Measurements from ENCODE around the gene MIPOL1.
"Not testable (repeated sequence)": the region's sequence is repeated elsewhere in the genome, so short reads cannot be mapped to it uniquely, and the experiment has no call there.

DNA sequence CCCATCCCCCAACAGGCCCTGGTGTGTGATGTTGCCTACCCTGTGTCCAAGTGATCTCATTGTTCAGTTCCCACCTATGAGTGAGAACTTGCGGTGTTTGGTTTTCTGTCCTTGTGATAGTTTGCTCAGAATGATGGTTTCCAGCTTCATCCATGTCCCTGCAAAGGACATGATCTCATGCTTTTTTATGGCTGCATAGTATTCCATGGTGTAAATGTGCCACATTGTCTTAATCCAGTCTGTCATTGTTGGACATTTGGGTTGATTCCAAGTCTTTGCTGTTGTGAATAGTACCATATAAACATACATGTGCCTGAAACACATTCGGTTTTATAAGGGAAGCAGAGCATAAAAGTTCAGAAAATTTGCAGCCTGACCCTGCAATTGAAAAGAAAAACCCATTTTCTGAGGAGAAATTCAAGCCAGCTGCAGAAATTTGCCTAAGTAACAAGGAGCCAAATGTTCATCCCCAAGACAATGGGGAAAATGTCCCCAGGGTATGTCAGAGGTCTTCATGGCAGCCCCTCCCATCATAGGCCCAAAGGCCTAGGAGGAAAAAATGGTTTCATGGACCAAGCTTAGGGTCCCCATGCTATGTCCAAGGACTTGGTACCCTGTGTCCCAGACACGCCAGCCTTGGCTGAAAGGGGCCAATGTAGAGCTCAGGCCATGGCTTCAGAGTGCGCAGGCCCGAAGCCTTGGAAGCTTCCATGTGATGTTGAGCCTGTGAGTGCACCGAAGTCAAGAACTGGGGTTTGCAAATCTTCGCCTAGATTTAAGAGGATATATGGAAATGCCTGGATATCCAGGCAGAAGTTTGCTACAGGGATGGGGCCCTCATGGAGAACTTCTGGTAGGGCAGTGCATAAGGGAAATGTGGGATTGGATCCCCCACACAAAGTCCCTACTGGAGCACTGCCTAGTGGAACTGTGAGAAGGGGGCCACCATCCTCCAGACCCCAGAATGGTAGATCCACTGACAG is 8.2 kb downstream of the MIPOL1 start:
- TF ChIP-seq TAF1 (conservative IDR thresholded peaks at IDR 0.05); SP1 (IDR thresholded peaks at IDR 0.05); NR2F2 (IDR thresholded peaks at IDR 0.05); YY1 (IDR thresholded peaks at IDR 0.05); FOXA1 (IDR thresholded peaks at IDR 0.05); JUND (IDR thresholded peaks at IDR 0.05): not testable (repeated sequence)
- TF ChIP-seq, protein P1, sequence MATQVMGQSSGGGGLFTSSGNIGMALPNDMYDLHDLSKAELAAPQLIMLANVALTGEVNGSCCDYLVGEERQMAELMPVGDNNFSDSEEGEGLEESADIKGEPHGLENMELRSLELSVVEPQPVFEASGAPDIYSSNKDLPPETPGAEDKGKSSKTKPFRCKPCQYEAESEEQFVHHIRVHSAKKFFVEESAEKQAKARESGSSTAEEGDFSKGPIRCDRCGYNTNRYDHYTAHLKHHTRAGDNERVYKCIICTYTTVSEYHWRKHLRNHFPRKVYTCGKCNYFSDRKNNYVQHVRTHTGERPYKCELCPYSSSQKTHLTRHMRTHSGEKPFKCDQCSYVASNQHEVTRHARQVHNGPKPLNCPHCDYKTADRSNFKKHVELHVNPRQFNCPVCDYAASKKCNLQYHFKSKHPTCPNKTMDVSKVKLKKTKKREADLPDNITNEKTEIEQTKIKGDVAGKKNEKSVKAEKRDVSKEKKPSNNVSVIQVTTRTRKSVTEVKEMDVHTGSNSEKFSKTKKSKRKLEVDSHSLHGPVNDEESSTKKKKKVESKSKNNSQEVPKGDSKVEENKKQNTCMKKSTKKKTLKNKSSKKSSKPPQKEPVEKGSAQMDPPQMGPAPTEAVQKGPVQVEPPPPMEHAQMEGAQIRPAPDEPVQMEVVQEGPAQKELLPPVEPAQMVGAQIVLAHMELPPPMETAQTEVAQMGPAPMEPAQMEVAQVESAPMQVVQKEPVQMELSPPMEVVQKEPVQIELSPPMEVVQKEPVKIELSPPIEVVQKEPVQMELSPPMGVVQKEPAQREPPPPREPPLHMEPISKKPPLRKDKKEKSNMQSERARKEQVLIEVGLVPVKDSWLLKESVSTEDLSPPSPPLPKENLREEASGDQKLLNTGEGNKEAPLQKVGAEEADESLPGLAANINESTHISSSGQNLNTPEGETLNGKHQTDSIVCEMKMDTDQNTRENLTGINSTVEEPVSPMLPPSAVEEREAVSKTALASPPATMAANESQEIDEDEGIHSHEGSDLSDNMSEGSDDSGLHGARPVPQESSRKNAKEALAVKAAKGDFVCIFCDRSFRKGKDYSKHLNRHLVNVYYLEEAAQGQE (IDR thresholded peaks at IDR 0.05): not testable (repeated sequence)
- TF ChIP-seq, protein P2, sequence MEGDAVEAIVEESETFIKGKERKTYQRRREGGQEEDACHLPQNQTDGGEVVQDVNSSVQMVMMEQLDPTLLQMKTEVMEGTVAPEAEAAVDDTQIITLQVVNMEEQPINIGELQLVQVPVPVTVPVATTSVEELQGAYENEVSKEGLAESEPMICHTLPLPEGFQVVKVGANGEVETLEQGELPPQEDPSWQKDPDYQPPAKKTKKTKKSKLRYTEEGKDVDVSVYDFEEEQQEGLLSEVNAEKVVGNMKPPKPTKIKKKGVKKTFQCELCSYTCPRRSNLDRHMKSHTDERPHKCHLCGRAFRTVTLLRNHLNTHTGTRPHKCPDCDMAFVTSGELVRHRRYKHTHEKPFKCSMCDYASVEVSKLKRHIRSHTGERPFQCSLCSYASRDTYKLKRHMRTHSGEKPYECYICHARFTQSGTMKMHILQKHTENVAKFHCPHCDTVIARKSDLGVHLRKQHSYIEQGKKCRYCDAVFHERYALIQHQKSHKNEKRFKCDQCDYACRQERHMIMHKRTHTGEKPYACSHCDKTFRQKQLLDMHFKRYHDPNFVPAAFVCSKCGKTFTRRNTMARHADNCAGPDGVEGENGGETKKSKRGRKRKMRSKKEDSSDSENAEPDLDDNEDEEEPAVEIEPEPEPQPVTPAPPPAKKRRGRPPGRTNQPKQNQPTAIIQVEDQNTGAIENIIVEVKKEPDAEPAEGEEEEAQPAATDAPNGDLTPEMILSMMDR (IDR thresholded peaks at IDR 0.05; ENCODE audit: low read depth, low read length, missing input control): not testable (repeated sequence)
- TF ChIP-seq, protein P3, sequence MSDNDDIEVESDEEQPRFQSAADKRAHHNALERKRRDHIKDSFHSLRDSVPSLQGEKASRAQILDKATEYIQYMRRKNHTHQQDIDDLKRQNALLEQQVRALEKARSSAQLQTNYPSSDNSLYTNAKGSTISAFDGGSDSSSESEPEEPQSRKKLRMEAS (IDR thresholded peaks at IDR 0.05): not testable (repeated sequence)
